Peyer's patch (tissue), 4 donors: ENCODE measurements around the gene BRD9.

Source experiments
- CTCF ChIP-seq, 6 experiments: fragments of 450-650 bp in 4 of 6; fragments of 200-600 bp in 2 of 6; sonication (generic) in 1 of 6; IDR thresholded peaks; one replicate each; pipeline ENCODE4 v1.5.1; 2017 to 2019; ENCODE audit warnings: antibody characterized with exemption in 6 of 6, mild to moderate bottlenecking in 3 of 6, moderate library complexity in 1 of 6
- POLR2A ChIP-seq, 2 donors: fragments of 450-650 bp; IDR thresholded peaks; one replicate each; pipeline ENCODE4 v1.5.1; 2017; ENCODE audit warnings: antibody characterized with exemption in 2 of 2, mild to moderate bottlenecking in 2 of 2, moderate library complexity in 2 of 2

DNA sequence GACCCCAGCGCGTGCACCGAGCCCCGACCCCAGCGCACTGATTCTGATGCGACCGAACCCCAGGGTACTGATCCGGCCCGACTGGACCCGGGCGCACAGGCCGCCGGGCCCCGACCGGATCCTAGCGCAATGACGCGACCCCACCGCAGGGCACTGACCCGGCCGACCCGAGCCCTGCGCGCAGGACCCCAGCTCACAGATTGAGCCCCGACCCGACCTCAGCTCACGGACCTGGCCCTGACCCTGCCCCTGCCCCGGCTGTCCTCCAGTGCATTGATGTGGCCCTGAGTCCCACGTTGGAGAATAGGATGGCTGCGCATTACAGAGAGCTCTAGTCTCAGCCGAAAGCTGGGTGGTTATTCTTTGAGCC, 521 bp upstream of the BRD9 start:
- TF ChIP-seq POLR2A (IDR thresholded peaks at IDR 0.05) (no peak), CTCF (IDR thresholded peaks at IDR 0.05) (no peak)
